ENCODE data around the gene KAZN.

The KAZN gene

GRCh38 chr1:15051882-15052528 lies 453.5 kb downstream of the KAZN start:
- TF ChIP-seq TOX (CRISPR knock-in tag; IDR thresholded peaks at IDR 0.05; ENCODE audit: borderline replicate concordance): no peak
- no peak for TF ChIP-seq CSDC2 (CRISPR knock-in tag; IDR thresholded peaks at IDR 0.05)
- no peak for TF ChIP-seq RARB (CRISPR knock-in tag; IDR thresholded peaks at IDR 0.05)
- TF ChIP-seq TSHZ2 (CRISPR knock-in tag; IDR thresholded peaks at IDR 0.05): no peak
- ATAC-seq: no peak

- no peak for ATAC-seq
- TF ChIP-seq ZNF8 (CRISPR knock-in tag; IDR thresholded peaks at IDR 0.05) (no peak), PPARA (CRISPR knock-in tag; IDR thresholded peaks at IDR 0.05; ENCODE audit: borderline replicate concordance) (no peak), TOX (CRISPR knock-in tag; IDR thresholded peaks at IDR 0.05; ENCODE audit: borderline replicate concordance) (no peak), TCF4 (CRISPR knock-in tag; IDR thresholded peaks at IDR 0.05; ENCODE audit: borderline replicate concordance) (no peak), SNAI2 (CRISPR knock-in tag; IDR thresholded peaks at IDR 0.05) (no peak), TSHZ2 (CRISPR knock-in tag; IDR thresholded peaks at IDR 0.05) (no peak), POU6F1 (CRISPR knock-in tag; IDR thresholded peaks at IDR 0.05; ENCODE audit: borderline replicate concordance, low read depth) (no peak), ZNF565 (CRISPR knock-in tag; conservative IDR thresholded peaks at IDR 0.05; ENCODE audit: low read depth) (no peak), ZC3H10 (CRISPR knock-in tag; IDR thresholded peaks at IDR 0.05) (no peak), RARB (CRISPR knock-in tag; IDR thresholded peaks at IDR 0.05) (no peak), ZFP30 (CRISPR knock-in tag; IDR thresholded peaks at IDR 0.05) (no peak), ISL1 (CRISPR knock-in tag; IDR thresholded peaks at IDR 0.05) (no peak), GLIS3 (CRISPR knock-in tag; IDR thresholded peaks at IDR 0.05) (no peak), CSDC2 (CRISPR knock-in tag; IDR thresholded peaks at IDR 0.05) (no peak), ESRRG (CRISPR knock-in tag; IDR thresholded peaks at IDR 0.05) (no peak)
These were observed 454.7 kb downstream of the KAZN start for GRCh38 chr1:15053153-15053552.

GRCh38 chr1:15055736-15056415 lies 457.4 kb downstream of the KAZN start:
- ATAC-seq: no peak
- no peak for TF ChIP-seq ZNF70 (CRISPR knock-in tag; IDR thresholded peaks at IDR 0.05)
- TF ChIP-seq POU6F1 (CRISPR knock-in tag; IDR thresholded peaks at IDR 0.05; ENCODE audit: borderline replicate concordance, low read depth): no peak
- TF ChIP-seq OSR1 (CRISPR knock-in tag; IDR thresholded peaks at IDR 0.05): no peak
